Posterior vena cava (tissue), 2 donors: ENCODE results near the gene FBRSL1. TPM values are rescaled to one million over a fixed set of nuclear protein-coding genes. Genes with fewer than 3 reads are reported as not detected.

Source experiments
- DNase-seq: peaks from one replicate; pipeline ENCODE4 v3.0.0-alpha.2; 2020; ENCODE audit warnings: low spot score
- intact Hi-C, 2 donors: fragments of 100-400 bp; cut with DNase I; formaldehyde crosslinking; loops; one replicate each; pipeline versions ENCODE4 v1.14.1 to v1.14.2; 2022 to 2023
- total RNA-seq, 2 donors: library from RNA; stranded (reverse); fragmentation: NEBNext Ultra II Directional; extraction: Animal tissue kit (Norgen Biotek cat#: 25700); gene quantifications; one replicate each; pipeline ENCODE4 v1.2.1, GENCODE V29; 2021
- donor health status: DM: yes; HTN: yes; CAD: no.
- donor health status: DM: yes; HTN: yes; CAD: no.

Gene FBRSL1
- total RNA-seq, 2 donors from 2014 or later = 34.0 to 35.8 TPM

GRCh38 chr12:132480623-132481132 lies 9.3 kb upstream of the FBRSL1 start:
- intact Hi-C loops = no loop called here

GRCh38 chr12:132481345-132481744 lies 8.6 kb upstream of the FBRSL1 start:
- no peak for DNase-seq
- intact Hi-C loops = no loop called here

More at GRCh38 chr12:132480623-132481132, 9.3 kb upstream of the FBRSL1 start:
- no peak for DNase-seq

GRCh38 chr12:132481771-132482745 lies 7.9 kb upstream of the FBRSL1 start:
- DNase-seq = no peak

GRCh38 chr12:132482771-132483170 lies 7.2 kb upstream of the FBRSL1 start:
- intact Hi-C loops = no loop called here
- no peak for DNase-seq

More at GRCh38 chr12:132481771-132482745, 7.9 kb upstream of the FBRSL1 start:
- intact Hi-C loops = no loop called here

GRCh38 chr12:132483208-132483607 lies 6.7 kb upstream of the FBRSL1 start:
- no peak for DNase-seq
- intact Hi-C loops = no loop called here

GRCh38 chr12:132483612-132484011 lies 6.3 kb upstream of the FBRSL1 start:
- intact Hi-C loops = no loop called here
- no peak for DNase-seq

- DNase-seq = no peak
- intact Hi-C loops = no loop called here
Observed at GRCh38 chr12:132484183-132484890, 5.6 kb upstream of the FBRSL1 start.

- intact Hi-C loops = no loop called here
- DNase-seq = no peak
Observed at GRCh38 chr12:132484891-132485441, 5.0 kb upstream of the FBRSL1 start.

GRCh38 chr12:132485619-132486018 lies 4.3 kb upstream of the FBRSL1 start:
- intact Hi-C loops = no loop called here
- DNase-seq = no peak

GRCh38 chr12:132486168-132486567 lies 3.8 kb upstream of the FBRSL1 start:
- intact Hi-C loops = no loop called here
- no peak for DNase-seq

GRCh38 chr12:132486576-132486975 lies 3.4 kb upstream of the FBRSL1 start:
- intact Hi-C loops = no loop called here
- no peak for DNase-seq

GRCh38 chr12:132487311-132487741 lies 2.6 kb upstream of the FBRSL1 start:
- no peak for DNase-seq
- intact Hi-C loops = no loop called here

GRCh38 chr12:132488127-132489077 lies 1.5 kb upstream of the FBRSL1 start:
- intact Hi-C loops = no loop called here
- DNase-seq = no peak

GRCh38 chr12:132489078-132489601 lies 811 bp upstream of the FBRSL1 start:
- no peak for DNase-seq
- intact Hi-C loops = no loop called here

- intact Hi-C loops = no loop called here
- no peak for DNase-seq
Observed at GRCh38 chr12:132490422-132491137, 629 bp downstream of the FBRSL1 start.

- DNase-seq = no peak
- intact Hi-C loops = no loop called here
Observed at GRCh38 chr12:132491138-132491663, 1.2 kb downstream of the FBRSL1 start.

GRCh38 chr12:132491761-132492378 lies 1.9 kb downstream of the FBRSL1 start:
- intact Hi-C loops = no loop called here
- DNase-seq = no peak
